A172 (cell line): ENCODE measurements around the gene PSMG3. TPM values are rescaled to one million over a fixed set of nuclear protein-coding genes. Genes with fewer than 3 reads are reported as not detected.
A peak's percentile ranks its signal among the peaks of the same experiment; 100 is the strongest.

Experiments
- DNase-seq: peaks from one replicate; pipeline ENCODE4 v3.0.0-alpha.2; 2015; ENCODE audit warnings: low spot score
- total RNA-seq: library from RNA; depleted of rRNA; stranded (reverse); fragments of >200 nt; shearing (Covaris generic); gene quantifications from 2 replicates; pipeline ENCODE4 v1.2.3, GENCODE V29; 2014

The PSMG3 gene
- total RNA-seq, 1 experiment from 2014 or later: 91.0 TPM

GRCh38 chr7:1545417-1546246 lies 24.2 kb downstream of the PSMG3 start:
- DNase-seq: no peak

- no peak for DNase-seq
These were observed 24.9 kb downstream of the PSMG3 start for GRCh38 chr7:1544896-1545416.

GRCh38 chr7:1544178-1544895 lies 25.5 kb downstream of the PSMG3 start:
- no peak for DNase-seq

GRCh38 chr7:1543826-1544177 lies 26.0 kb downstream of the PSMG3 start:
- no peak for DNase-seq

- no peak for DNase-seq
These were observed 26.7 kb downstream of the PSMG3 start for GRCh38 chr7:1542841-1543747.

- no peak for DNase-seq
These were observed 27.5 kb downstream of the PSMG3 start for GRCh38 chr7:1542329-1542728.

- DNase-seq: no peak
These were observed 28.2 kb downstream of the PSMG3 start for GRCh38 chr7:1541431-1542162.

- no peak for DNase-seq
These were observed 29.0 kb downstream of the PSMG3 start for GRCh38 chr7:1540776-1541271.

- no peak for DNase-seq
These were observed 29.7 kb downstream of the PSMG3 start for GRCh38 chr7:1539882-1540775.

- DNase-seq: peak; percentile 94
These were observed 30.5 kb downstream of the PSMG3 start for GRCh38 chr7:1539181-1539881.

- DNase-seq: peak; percentile 70
These were observed 31.2 kb downstream of the PSMG3 start for GRCh38 chr7:1538544-1539180.

GRCh38 chr7:1537535-1538412 lies 32.1 kb downstream of the PSMG3 start:
- peak; percentile 99 for DNase-seq

GRCh38 chr7:1536743-1537534 lies 32.9 kb downstream of the PSMG3 start:
- DNase-seq: peak; percentile 99

- no peak for DNase-seq
These were observed 33.4 kb downstream of the PSMG3 start for GRCh38 chr7:1536455-1536742.

GRCh38 chr7:1535701-1536454 lies 34.0 kb downstream of the PSMG3 start:
- no peak for DNase-seq

- DNase-seq: no peak
These were observed 34.8 kb downstream of the PSMG3 start for GRCh38 chr7:1535100-1535458.
